Inflammatory macrophage treated with lipopolysaccharide for 4 hours (primary cell): ENCODE measurements around the gene GRK1.
"Not testable (repeated sequence)": the region's sequence is repeated elsewhere in the genome, so short reads cannot be mapped to it uniquely, and the experiment has no call there.

Experiments used
- DNase-seq: peaks from one replicate; pipeline ENCODE4 v3.0.0-alpha.2; 2020

GRK1 gene

DNA sequence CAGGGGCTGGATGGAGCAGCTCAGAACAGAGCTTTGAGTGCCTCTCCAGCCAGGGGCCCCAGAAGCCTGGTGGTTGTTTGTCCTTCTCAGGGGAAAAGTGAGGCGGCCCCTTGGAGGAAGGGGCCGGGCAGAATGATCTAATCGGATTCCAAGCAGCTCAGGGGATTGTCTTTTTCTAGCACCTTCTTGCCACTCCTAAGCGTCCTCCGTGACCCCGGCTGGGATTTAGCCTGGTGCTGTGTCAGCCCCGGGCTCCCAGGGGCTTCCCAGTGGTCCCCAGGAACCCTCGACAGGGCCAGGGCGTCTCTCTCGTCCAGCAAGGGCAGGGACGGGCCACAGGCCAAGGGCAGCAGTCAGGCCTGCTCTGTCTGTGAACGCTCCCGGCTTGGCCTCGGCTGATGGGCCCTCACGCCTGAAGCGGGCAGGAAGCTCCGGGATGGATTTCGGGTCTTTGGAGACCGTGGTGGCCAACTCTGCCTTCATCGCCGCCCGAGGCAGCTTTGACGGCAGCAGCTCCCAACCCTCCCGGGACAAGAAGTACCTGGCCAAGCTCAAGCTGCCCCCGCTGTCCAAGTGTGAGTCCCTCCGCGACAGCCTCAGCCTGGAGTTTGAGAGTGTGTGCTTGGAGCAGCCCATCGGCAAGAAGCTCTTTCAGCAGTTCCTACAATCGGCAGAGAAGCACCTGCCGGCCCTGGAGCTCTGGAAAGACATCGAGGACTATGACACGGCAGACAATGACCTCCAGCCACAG lies at the start of gene GRK1:
Gene GRK1 (plus strand): TSS at position 269 of the 751 bp plus-strand sequence. CDS start 168 bp downstream, at position 437.
- DNase-seq, result no peak

DNA sequence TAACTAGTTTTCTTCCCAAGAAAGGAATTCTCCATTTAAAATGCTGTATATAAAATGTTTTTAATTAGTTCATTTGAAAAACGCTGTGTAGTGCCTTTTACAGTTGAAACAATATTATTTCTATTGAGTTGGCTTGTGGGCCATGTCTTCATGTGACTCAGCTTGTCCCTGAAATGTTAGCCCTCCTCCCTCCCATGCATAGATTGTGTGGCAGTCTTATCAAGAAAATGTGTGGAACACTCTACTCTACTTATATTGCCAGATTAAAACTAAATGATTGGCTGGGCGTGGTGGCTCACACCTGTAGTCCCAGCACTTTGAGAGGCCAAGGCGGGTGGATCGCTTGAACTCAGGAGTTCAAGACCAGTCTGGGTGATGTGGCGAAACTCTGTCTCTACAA lies 49.1 kb upstream of the GRK1 start:
- no peak for DNase-seq

DNA sequence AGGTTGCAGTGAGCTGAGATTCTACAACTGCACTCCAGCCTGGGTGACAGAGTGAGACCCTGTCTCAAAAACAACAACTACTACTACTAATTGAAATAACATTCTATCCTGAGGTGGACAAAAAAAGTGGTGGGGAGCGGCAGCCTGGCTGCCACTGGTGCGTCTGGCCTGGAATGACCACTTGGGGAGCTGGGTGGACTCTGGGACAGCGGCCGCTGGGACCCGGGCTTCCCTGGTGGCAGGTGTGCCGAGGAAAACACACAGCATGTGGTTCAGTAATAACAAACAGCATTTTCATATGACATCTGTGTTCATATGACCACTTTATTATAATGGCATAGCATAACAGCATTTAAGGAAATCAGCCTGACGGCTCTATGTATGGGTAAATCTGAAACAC lies 48.6 kb upstream of the GRK1 start:
- DNase-seq, result no peak

DNA sequence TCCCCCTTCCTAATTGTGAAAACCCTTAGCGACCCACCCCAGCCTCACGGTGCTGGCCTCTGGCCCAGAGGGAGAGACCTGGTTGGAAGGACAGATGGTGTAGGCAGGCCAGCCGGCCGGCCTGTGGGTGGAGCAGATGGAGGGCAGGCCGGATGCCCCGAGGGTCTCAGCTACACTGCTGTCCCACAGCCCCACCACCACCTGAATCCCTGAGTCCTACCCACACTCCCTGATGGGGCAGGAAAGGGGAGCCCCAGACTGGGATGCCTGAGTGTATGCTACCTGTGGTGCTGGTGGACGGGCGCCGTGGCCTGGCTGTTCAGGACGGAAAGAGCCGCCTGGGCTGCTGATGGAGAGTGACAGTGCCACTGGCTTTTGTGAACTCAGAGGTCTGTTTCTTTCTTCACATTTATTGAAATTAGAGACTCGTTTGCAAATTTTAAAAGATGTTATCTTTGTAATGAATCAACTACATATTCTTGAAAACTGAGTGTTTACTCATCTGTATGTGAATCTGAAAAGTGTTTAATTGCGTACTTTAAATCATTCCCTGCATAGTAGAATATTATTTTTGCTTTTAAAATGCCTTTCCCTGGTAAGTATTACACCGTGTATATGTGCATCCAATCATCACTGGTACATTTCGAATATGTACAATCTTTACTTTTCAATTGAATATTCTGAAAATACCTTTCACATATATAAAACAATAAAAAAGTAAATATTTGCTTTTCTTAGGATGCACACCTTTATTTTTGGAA lies 46.8 kb upstream of the GRK1 start:
- DNase-seq, result no peak

DNA sequence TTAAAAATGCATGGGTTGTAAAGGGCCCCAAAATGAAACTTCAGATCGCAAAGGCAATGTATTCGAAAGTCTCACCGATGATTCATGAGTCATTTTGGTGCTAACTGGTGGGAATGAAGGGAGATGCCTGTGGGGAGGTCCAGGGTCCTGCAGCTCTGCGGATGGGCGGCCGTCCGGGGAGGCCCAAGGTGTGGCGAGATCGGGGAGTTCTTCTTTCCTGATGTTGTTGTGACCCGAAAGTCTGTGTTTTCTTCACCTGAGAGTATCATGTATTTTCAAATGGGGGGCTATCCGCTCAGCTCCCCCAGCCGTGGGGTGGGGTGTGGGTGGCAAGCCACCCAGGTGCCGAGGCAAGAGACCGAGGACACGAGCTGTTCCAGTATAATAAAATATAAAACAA lies 46.0 kb upstream of the GRK1 start:
- no peak for DNase-seq

DNA sequence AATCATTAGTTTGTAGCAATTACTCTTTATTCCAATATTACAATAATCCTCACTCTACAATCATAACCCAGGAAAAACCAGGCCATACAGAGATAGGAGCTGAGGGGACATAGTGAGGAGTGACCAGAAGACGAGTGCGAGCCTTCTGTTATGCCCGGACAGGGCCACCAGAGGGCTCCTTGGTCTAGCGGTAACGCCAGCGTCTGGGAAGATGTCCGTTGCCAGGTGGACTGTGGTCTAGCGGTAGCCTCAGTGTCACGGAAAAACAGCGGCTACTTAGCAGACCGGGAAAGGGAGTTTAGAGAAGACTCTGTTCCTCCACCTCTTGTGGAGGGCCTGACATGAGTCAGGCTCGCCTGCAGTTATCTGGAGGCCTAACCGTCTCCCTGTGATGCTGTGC lies 45.5 kb upstream of the GRK1 start:
- DNase-seq, result not testable (repeated sequence)

DNA sequence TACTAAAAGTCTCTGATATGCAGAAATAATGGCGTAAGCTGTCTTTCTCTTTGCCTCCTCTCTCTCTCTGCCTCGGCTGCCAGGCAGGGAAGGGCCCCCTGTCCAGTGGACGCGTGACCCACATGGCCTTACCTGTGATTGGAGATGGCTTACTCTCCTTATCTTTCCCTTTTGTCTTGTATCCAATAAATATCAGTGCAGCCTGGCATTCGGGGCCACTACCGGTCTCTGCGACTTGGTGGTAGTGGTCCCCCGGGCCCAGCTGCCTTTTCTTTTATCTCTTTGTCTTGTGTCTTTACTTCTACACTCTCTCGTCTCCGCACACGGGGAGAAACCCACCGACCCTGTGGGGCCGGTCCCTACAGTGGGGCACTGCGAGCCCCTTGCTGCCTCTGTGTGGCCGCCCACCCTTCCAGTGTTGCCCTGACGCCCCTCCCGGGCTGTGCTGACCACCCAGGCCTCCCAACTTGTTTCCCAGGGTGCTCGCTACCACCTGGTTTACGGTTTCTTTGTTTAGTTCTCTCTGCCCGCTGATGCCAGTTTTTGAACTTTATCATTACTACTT lies 45.0 kb upstream of the GRK1 start:
- not testable (repeated sequence) for DNase-seq

DNA sequence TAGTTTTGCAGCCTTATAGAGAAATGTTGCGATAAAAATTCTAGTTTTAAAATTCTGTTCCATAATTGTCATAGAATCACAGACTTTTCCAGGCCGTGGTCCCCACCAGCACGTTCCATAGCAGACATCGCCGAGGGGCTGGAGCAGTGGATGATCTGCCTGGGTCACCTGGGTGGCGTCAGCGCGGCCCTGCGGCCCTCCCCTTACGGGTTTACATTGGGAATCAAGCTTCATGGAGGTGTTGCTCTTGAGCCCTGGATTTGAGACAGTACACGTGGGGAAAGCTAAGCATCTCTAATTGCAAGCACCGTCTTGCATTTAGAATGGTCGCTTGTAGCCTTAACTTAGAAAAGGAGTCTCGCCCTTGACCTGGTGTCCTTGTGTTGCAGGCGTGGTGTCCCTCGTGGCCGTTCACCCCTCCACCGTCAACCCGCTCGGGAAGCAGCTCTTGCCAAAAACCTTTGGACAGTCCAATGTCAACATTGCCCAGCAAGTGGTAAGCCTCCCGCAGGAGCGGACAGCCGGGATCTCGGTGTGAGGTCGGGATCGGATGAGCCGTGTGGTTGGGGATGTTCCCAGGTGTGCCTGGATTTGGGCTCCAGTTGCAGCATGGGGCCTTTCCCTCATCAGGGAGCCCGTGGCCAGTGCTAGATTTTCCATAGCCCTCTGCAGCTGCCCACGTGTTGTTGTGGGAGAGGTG lies 44.1 kb upstream of the GRK1 start:
- no peak for DNase-seq

DNA sequence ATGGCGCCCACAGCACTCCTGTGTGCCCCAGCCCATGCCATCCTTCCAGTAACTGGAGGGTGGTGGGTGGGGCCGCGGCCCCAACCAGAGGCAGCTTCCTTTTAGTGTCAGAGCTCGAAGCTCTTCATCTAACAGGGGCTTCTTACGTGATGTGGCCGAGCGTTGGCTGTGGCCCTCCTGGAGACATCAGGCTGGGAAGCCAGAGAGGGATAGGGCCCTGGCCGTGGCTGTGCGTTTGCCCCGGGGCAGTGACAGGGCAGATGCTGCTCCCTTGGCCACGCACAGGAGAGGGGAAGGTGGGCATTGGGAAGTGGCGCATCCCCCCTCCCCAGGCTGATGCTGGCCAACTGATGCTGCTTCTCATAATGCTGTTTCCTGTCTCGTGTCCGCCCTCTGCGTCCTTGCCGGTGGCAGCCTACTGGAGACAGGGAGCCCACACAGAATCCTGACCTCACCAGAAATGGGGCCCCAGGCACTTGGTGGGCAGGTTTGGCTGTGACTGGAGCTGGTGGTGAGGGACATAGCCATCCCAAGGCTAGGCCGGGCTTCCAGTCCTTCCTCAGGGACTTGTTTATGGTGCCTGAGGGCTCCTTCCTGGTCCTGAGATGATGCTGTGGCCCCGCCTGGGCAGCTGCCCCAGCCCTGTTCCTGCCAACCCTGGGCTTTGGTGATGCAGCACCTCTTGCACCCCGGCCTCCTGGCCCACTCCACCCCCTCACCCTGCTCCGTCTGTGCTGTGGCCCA lies 43.4 kb upstream of the GRK1 start:
- DNase-seq, result peak; percentile 13

DNA sequence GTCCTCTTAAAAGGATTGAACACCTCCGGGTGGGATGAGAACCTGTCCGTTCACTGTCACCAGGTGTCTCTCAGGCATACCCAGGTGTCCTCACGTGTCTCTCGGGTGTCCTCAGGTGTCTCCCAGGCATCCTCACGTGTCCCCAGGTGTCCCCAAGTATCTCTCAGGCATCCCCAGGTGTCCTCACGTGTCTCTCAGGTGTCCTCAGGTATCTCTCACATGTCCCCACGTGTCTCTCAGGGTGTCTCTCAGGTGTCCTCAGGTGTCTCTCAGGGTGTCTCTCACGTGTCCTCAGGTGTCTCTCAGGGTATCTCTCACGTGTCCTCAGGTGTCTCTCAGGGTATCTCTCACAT lies 42.8 kb upstream of the GRK1 start:
- DNase-seq, result no peak

DNA sequence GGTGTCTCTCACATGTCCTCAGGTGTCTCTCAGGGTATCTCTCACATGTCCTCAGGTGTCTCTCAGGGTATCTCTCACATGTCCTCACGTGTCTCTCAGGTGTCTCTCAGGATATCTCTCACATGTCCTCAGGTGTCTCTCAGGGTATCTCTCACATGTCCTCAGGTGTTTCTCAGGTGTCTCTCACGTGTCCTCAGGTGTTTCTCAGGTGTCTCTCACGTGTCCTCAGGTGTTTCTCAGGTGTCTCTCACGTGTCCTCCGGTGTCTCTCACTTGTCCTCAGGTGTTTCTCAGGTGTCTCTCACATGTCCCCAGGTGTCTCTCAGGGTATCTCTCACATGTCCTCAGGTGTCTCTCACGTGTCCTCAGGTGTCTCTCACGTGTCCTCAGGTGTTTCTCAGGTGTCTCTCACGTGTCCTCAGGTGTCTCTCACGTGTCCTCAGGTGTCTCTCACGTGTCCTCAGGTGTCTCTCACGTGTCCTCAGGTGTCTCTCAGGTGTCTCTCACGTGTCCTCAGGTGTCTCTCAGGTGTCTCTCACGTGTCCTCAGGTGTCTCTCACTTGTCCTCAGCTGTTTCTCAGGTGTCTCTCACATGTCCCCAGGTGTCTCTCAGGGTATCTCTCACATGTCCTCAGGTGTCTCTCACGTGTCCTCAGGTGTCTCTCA lies 42.2 kb upstream of the GRK1 start:
- not testable (repeated sequence) for DNase-seq

DNA sequence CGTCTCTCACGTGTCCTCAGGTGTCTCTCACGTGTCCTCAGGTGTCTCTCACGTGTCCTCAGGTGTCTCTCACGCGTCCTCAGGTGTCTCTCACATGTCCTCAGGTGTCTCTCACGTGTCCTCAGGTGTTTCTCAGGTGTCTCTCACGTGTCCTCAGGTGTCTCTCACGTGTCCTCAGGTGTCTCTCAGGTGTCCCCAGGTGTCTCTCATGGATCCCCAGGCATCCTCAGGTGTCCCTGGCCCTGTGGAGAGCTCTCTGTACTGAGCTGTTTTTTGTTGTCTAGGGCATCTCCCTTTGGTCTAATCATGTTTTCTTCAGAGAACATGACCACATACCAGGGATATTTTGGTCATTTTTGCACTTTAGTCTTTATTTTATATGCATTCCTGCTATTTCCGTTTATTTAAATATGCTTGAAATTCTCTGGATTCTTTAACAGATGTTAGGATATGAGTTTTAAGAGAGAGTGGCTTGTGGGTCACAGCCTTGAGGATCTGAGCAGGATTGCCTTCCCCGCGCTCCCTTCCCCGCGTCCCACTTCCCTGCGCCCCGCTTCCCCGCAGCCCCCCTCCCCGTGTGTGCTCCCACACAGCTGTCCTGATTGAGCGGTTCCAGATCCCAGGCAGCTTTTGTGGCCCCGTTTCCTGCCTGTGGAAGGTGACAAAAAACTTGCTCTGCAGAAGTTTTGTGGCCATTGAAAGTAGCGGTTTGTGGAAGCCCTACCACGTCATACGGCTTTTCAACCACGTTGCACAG lies 40.9 kb upstream of the GRK1 start:
- no peak for DNase-seq

DNA sequence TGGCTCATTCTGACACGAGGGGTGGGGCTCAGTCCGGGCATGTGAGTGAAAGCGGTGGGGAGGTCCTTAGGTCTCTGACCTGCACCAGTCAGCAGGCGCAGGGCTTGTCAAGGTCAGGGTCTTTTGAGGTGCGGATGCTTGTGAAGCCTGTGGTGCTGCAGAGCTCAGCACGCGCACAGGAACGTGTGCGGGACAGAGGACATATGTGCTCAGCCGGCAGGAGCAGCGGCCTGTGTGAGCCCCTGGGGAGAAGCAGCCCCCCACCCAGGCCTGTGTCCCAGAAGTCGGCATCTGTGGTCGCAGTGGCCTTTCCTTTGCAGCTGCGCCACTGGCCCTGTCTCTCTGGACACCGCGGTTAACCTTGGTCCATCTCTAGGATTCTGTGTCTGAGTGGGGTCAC lies 39.9 kb upstream of the GRK1 start:
- no peak for DNase-seq

DNA sequence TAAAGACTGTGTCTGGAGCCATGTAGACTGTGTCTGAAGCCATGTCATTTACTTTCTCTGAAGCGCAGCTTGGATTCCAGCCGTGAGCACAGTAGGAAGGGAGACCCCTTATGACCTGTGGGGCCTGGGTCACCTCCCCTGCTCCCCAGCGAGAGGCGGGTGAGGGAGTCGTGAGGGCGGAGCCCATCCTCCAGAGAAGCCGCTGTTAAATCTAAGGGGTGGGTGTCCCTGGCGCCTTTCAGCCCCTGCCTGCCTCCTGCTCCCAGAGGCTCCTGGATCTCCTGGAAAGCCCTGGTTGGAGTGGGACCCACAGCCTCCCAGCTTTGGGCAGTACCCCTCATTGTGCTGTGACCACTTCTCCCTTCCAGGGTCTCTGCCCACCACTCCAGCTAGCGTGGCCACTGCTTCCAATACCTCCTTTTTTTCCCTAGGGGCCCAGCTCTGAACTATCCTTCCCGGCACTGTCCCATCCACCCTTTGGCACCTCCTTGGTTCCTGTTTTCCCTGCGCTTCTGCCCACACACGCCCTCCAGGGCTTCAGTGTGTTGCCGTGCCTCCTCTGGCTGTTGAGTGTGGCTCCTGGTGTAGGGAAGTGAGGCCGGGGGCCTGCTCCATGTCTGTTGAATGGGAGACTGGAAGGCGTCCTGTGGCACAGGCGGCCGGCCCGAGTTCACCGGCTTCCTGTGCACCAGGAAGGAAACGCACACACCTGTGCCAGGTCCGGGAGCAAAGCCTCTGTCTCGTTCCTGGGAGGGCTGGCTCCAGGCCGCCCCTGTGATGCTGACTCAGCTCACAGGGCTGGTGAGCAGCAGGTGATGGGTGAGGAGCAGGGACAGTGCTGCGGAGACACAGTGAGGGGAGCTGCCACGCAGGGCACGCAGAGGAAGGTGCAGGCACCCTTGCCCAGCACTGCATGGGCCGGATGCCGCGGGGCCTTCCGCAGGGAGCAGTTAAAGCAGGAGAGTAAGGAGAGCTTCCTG lies 38.4 kb upstream of the GRK1 start:
- DNase-seq, result no peak

DNA sequence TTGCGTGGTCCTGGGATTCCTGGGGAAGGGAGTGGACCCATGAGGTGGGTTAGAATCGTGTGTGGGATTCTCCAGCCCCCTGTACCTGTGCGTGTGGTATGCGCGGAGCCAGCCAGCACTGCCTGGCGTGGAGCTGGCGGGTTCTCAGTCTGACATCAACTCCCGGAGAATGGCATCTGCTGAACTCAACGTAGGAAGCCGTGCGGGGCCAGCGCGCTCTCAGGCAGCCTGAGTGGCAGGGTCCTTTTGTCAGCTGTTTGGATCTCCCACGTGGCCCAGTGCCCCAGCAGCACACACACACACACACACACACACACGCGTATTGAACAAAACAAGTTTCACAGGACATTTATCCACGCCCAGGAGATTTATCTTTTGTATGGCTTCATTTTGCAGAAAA lies 37.2 kb upstream of the GRK1 start:
- DNase-seq, result no peak

DNA sequence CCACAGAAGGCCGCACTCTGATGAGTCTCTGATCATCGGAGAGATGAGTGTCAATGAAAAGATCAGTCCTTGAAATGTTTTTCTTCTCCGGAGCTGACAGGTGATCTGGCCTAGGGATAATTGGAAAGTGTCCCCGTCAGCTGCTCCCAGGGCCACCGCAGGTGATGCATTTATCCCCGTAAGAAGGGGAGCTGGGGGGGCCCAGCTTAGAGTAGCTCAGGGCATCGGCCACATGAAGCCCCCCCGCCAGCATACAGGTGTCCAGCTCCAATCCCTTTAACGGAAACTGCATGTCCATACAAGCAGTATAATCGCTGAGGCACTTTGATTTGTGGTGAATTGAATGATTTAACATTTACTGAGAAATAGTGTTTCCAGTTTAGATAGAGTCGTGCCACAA lies 36.7 kb upstream of the GRK1 start:
- DNase-seq, result no peak

DNA sequence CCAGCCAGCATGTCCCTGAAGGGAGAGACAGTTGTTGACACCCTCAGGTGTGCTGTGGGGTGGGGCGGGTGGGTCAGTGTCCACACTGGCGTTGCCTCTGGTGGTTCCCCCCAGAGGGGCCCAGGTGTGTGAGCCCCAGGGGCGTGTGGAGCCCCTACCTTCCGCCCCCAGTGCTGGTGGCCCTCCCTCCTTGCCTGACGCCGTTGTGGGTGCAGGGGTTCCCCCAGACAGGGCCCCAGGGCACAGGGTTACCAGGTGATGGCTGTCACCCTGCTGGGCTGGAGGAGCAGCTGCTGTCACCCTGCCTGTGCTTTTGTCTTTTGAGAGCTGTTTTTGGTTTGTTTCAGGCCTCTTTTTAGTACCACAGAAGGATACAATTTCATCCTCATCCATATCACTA lies 36.2 kb upstream of the GRK1 start:
- DNase-seq, result no peak

DNA sequence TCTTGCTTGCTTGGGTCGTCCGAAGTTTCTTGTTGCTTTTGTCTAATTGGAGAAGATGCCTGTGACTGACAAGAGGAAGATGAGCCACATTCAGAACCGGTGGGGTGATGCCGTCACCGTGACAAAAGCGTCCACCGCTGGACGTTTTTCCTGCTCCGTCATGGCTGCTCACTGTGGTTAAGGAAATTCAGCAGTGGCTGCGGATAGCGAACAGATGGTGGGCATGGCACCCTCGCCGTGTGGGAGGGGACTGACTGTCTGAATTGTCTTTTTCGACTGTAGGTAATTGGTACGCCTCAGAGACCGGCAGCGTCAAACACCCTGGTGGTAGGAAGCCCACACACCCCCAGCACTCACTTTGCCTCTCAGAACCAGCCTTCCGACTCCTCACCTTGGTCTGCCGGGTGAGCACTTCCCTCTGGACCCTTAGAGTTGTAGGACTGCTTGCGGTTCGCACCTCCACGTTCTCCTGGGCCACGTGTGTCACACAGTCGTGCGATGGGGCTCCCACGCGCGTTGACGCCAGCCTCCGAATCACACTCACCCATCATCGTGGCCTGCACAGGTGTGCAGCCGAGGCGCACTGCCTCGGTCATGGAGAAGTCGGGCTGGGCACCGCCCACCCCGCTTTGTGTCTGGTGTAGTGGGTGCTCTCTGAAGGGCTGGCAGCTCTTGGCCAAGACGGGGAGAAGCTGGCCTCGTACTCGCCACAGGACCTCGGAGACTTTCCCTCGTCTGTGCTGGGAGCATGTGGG lies 35.5 kb upstream of the GRK1 start:
- DNase-seq, result no peak

DNA sequence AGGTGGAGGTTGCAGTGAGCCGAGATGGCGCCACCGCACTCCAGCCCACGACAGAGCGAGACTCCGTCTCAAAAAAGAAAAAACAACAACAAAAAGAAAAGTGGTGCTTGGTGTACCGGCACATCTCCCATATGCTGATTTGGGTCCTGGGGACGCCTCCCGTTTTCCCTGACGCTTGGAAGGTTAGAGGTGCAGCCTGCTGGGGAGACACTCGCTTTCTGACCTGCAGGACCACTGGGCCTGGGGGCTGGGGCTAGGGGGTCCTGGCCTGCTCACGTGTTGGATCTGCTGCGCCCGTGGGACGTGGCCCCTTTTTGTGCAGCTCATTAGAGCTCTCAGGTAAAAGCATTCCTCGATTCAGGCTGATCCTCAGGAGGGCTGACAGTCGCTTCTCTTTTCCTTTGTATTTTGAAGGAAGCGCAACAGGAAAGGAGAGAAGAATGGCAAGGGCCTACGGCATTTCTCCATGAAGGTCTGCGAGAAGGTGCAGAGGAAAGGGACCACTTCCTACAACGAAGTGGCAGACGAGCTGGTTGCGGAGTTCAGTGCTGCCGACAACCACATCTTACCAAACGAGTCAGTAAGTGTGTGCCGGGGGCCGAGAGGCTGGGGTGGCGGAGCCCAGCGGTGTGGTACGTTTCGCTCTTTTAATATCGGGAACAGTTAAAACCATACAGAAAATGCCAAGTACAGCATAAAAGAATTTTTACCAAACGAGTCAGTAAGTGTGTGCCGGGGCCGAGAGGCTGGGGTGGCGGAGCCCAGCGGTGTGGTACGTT lies 34.1 kb upstream of the GRK1 start:
- no peak for DNase-seq
